GM21381 (cell line): Measurements from ENCODE around the gene GRM7.
A peak's percentile ranks its signal among the peaks of the same experiment; 100 is the strongest.

Experiments
- ATAC-seq: cut with Tn5 transposase; IDR thresholded peaks from one replicate; pipeline ENCODE4 v1.9.1; 2021; ENCODE audit warnings: mild to moderate bottlenecking, moderate library complexity; ENCODE audit not compliant: unreplicated experiment

GRM7 gene

GRCh38 chr3:7461202-7461825 lies 600.4 kb downstream of the GRM7 start:
- ATAC-seq = peak; percentile 68

GRCh38 chr3:7469866-7470265 lies 609.0 kb downstream of the GRM7 start:
- ATAC-seq = no peak

GRCh38 chr3:7484636-7485035 lies 623.7 kb downstream of the GRM7 start:
- ATAC-seq = no peak

GRCh38 chr3:7487763-7488162 lies 626.8 kb downstream of the GRM7 start:
- ATAC-seq = no peak

GRCh38 chr3:7489417-7489816 lies 628.5 kb downstream of the GRM7 start:
- no peak for ATAC-seq

- no peak for ATAC-seq
Observed at GRCh38 chr3:7498715-7499114, 637.8 kb downstream of the GRM7 start.

- ATAC-seq = no peak
Observed at GRCh38 chr3:7503431-7503830, 642.5 kb downstream of the GRM7 start.

GRCh38 chr3:7504886-7505775 lies 644.2 kb downstream of the GRM7 start:
- no peak for ATAC-seq

- no peak for ATAC-seq
Observed at GRCh38 chr3:7506606-7507180, 645.8 kb downstream of the GRM7 start.

- no peak for ATAC-seq
Observed at GRCh38 chr3:7508821-7509220, 647.9 kb downstream of the GRM7 start.

GRCh38 chr3:7512048-7512447 lies 651.1 kb downstream of the GRM7 start:
- no peak for ATAC-seq

- no peak for ATAC-seq
Observed at GRCh38 chr3:7518026-7518425, 657.1 kb downstream of the GRM7 start.

- no peak for ATAC-seq
Observed at GRCh38 chr3:7518456-7518855, 657.5 kb downstream of the GRM7 start.

GRCh38 chr3:7520059-7520458 lies 659.1 kb downstream of the GRM7 start:
- ATAC-seq = no peak

GRCh38 chr3:7520593-7520992 lies 659.7 kb downstream of the GRM7 start:
- no peak for ATAC-seq

- no peak for ATAC-seq
Observed at GRCh38 chr3:7536510-7536909, 675.6 kb downstream of the GRM7 start.

GRCh38 chr3:7536921-7537320 lies 676.0 kb downstream of the GRM7 start:
- no peak for ATAC-seq

- ATAC-seq = no peak
Observed at GRCh38 chr3:7543294-7543880, 682.5 kb downstream of the GRM7 start.

GRCh38 chr3:7545334-7545733 lies 684.4 kb downstream of the GRM7 start:
- no peak for ATAC-seq

GRCh38 chr3:7546253-7546652 lies 685.3 kb downstream of the GRM7 start:
- no peak for ATAC-seq

GRCh38 chr3:7547826-7548225 lies 686.9 kb downstream of the GRM7 start:
- no peak for ATAC-seq

GRCh38 chr3:7562892-7563291 lies 702.0 kb downstream of the GRM7 start:
- ATAC-seq = no peak
